ENCODE measurements around the gene GLCCI1. TPM values are rescaled to one million over a fixed set of nuclear protein-coding genes. Genes with fewer than 3 reads are reported as not detected.

The GLCCI1 gene
- polyA plus RNA-seq, 2 of the 4 experiments (the other 2 are of a cell fraction), result 1.2 to 2.8 TPM

GRCh38 chr7:7977774-7978173, 9.2 kb downstream of the GLCCI1 start:
- Histone ChIP-seq H3K9me3 (no peaks in the 10 kb centered on the region), H3K4me3 (no peak overlapping the region), H3K27ac (no peak overlapping the region), H3K4me2 (no peak overlapping the region), H3K4me1 (no peaks in the 10 kb centered on the region)
- FAIRE-seq (no peak), DNase-seq (ENCODE audit: low read depth in 1 of 2, low spot score in 1 of 2) (no peak), ATAC-seq (no peak)
- ChIA-PET POLR2A (no interaction called here), CTCF (no interaction called here)
- WGBS (ENCODE audit: missing lambda C conversion rate), result 74% methylated on average over 2 of the region's 2 CpGs
- no peak for TF ChIP-seq HDAC2 (IDR thresholded peaks at IDR 0.05)
- no peak for TF ChIP-seq RNF2 (IDR thresholded peaks at IDR 0.05; ENCODE audit: borderline replicate concordance, low read depth)
- TF ChIP-seq CEBPB (IDR thresholded peaks at IDR 0.05), result no peak
- no peak for TF ChIP-seq FOSB (CRISPR knock-in tag; IDR thresholded peaks at IDR 0.05)

GRCh38 chr7:7978860-7979259, 10.3 kb downstream of the GLCCI1 start:
- ATAC-seq, result no peak

GRCh38 chr7:7979558-7979957, 11.0 kb downstream of the GLCCI1 start:
- Histone ChIP-seq H3K4me2 (no peak overlapping the region), H3K9me3 (no peaks in the 10 kb centered on the region), H3K27ac (no peak overlapping the region), H3K4me3 (no peak overlapping the region), H3K4me1 (no peaks in the 10 kb centered on the region)
- POLR2A ChIA-PET, result no interaction called here
- DNase-seq (ENCODE audit: low read depth in 1 of 2, low spot score in 1 of 2) (no peak), ATAC-seq (no peak), FAIRE-seq (no peak)
- WGBS (ENCODE audit: missing lambda C conversion rate), result 82% methylated on average over 1 of the region's 1 CpG
- CTCF ChIA-PET, result no interaction called here
- TF ChIP-seq HOXA7 (CRISPR knock-in tag; IDR thresholded peaks at IDR 0.05) (no peak), ELK1 (IDR thresholded peaks at IDR 0.05; ENCODE audit: low read depth, low read length) (no peak), CTCF (IDR thresholded peaks at IDR 0.05) (no peak), REST (IDR thresholded peaks at IDR 0.05) (no peak)

More at GRCh38 chr7:7978860-7979259, 10.3 kb downstream of the GLCCI1 start:
- Histone ChIP-seq H3K4me3 (no peak overlapping the region), H3K27ac (no peak overlapping the region), H3K9me3 (no peaks in the 10 kb centered on the region), H3K4me1 (no peaks in the 10 kb centered on the region), H3K4me2 (no peak overlapping the region)
- no peak for DNase-seq (ENCODE audit: low read depth in 1 of 2, low spot score in 1 of 2)
- WGBS (ENCODE audit: missing lambda C conversion rate), result 31% methylated on average over 2 of the region's 2 CpGs
- TF ChIP-seq KDM1A (IDR thresholded peaks at IDR 0.05; ENCODE audit: low read depth) (no peak), MYC (IDR thresholded peaks at IDR 0.05; ENCODE audit: borderline replicate concordance, low read length) (no peak), RARB (CRISPR knock-in tag; IDR thresholded peaks at IDR 0.05) (no peak), EHMT2 (IDR thresholded peaks at IDR 0.05; ENCODE audit: low read depth) (no peak), RNF2 (IDR thresholded peaks at IDR 0.05; ENCODE audit: borderline replicate concordance, low read depth) (no peak), ELK1 (IDR thresholded peaks at IDR 0.05; ENCODE audit: low read depth, low read length) (no peak), CBX2 (IDR thresholded peaks at IDR 0.05; ENCODE audit: borderline replicate concordance, low read depth) (no peak), HES2 (IDR thresholded peaks at IDR 0.05) (no peak), EHF (CRISPR knock-in tag; IDR thresholded peaks at IDR 0.05) (no peak), SREBF2 (IDR thresholded peaks at IDR 0.05) (no peak), HDAC2 (IDR thresholded peaks at IDR 0.05) (no peak), CHD4 (IDR thresholded peaks at IDR 0.05; ENCODE audit: borderline replicate concordance) (no peak), HOXB5 (CRISPR knock-in tag; IDR thresholded peaks at IDR 0.05) (no peak), ZFP36 (IDR thresholded peaks at IDR 0.05; ENCODE audit: borderline replicate concordance, partially characterized antibody) (no peak), RCOR1 (IDR thresholded peaks at IDR 0.05; ENCODE audit: low read depth, low read length) (no peak), USF2 (IDR thresholded peaks at IDR 0.05) (no peak), TP53 (CRISPR knock-in tag; IDR thresholded peaks at IDR 0.05) (no peak), HMGXB4 (CRISPR knock-in tag; IDR thresholded peaks at IDR 0.05; ENCODE audit: borderline replicate concordance) (no peak), FOSB (CRISPR knock-in tag; IDR thresholded peaks at IDR 0.05) (no peak)
- no peak for FAIRE-seq
- CTCF ChIA-PET, result no interaction called here
- POLR2A ChIA-PET, result no interaction called here
